ENCODE measurements around the gene MAGED1. TPM values are rescaled to one million over a fixed set of nuclear protein-coding genes. Genes with fewer than 3 reads are reported as not detected.

Gene MAGED1
- total RNA-seq, 2 experiments from 2014 or later: 60.1 to 63.0 TPM

- no peak overlapping the region for H3K4me3 Mint-ChIP-seq
- H3K36me3 Mint-ChIP-seq (ENCODE audit: low read depth): peaks cover 19% of the 10 kb centered on the region
- H3K27ac Mint-ChIP-seq: no peak overlapping the region
- peaks cover 6% of the 10 kb centered on the region for H3K9me3 Mint-ChIP-seq
- peaks cover 37% of the 10 kb centered on the region for H3K4me1 Mint-ChIP-seq (ENCODE audit: low read depth)
- intact Hi-C loops (cut with micrococcal nuclease): no loop called here
- DNase-seq: peak; percentile 3
- ATAC-seq: no peak
- TF ChIP-seq CTCF (IDR thresholded peaks at IDR 0.05): no peak
- POLR2A ChIA-PET: no interaction called here
- CTCF ChIA-PET: no interaction called here
- no peaks in the 10 kb centered on the region for H3K27me3 Mint-ChIP-seq
Measured at GRCh38 chrX:51862920-51863319, 30.5 kb upstream of the MAGED1 start.

- ChIA-PET POLR2A (no interaction called here), CTCF (no interaction called here)
- H3K9me3 Mint-ChIP-seq: peaks cover 6% of the 10 kb centered on the region
- H3K36me3 Mint-ChIP-seq (ENCODE audit: low read depth): peaks cover 20% of the 10 kb centered on the region
- peaks cover 31% of the 10 kb centered on the region for H3K4me1 Mint-ChIP-seq (ENCODE audit: low read depth)
- no peak overlapping the region for H3K4me3 Mint-ChIP-seq
- no peak overlapping the region for H3K27ac Mint-ChIP-seq
- ATAC-seq: no peak
- intact Hi-C loops (cut with micrococcal nuclease): no loop called here
- DNase-seq: no peak
- TF ChIP-seq CTCF (IDR thresholded peaks at IDR 0.05): no peak
- H3K27me3 Mint-ChIP-seq: no peaks in the 10 kb centered on the region
Measured at GRCh38 chrX:51866210-51866609, 27.2 kb upstream of the MAGED1 start.

GRCh38 chrX:51867626-51868025, 25.8 kb upstream of the MAGED1 start:
- ATAC-seq: no peak
- TF ChIP-seq CTCF (IDR thresholded peaks at IDR 0.05): no peak
- ChIA-PET CTCF (no interaction called here), POLR2A (interaction anchor here (0.7 kb wide), 1 partner anchor 38 kb away, joined by 3 read pairs; no protein-coding TSS in a partner anchor)
- Mint-ChIP-seq H3K4me3 (no peak overlapping the region), H3K36me3 (ENCODE audit: low read depth) (peaks cover 20% of the 10 kb centered on the region), H3K4me1 (ENCODE audit: low read depth) (peaks cover 31% of the 10 kb centered on the region), H3K27me3 (no peaks in the 10 kb centered on the region), H3K27ac (no peak overlapping the region), H3K9me3 (peaks cover 6% of the 10 kb centered on the region)
- intact Hi-C loops (cut with micrococcal nuclease): no loop called here
- DNase-seq: no peak

- peaks cover 12% of the 10 kb centered on the region for H3K36me3 Mint-ChIP-seq (ENCODE audit: low read depth)
- H3K27me3 Mint-ChIP-seq: no peaks in the 10 kb centered on the region
- no peak overlapping the region for H3K4me3 Mint-ChIP-seq
- TF ChIP-seq CTCF (IDR thresholded peaks at IDR 0.05): no peak
- intact Hi-C loops (cut with micrococcal nuclease): no loop called here
- ATAC-seq: no peak
- peaks cover 30% of the 10 kb centered on the region for H3K4me1 Mint-ChIP-seq (ENCODE audit: low read depth)
- DNase-seq: no peak
- no peaks in the 10 kb centered on the region for H3K9me3 Mint-ChIP-seq
- CTCF ChIA-PET: no interaction called here
- H3K27ac Mint-ChIP-seq: no peak overlapping the region
- POLR2A ChIA-PET: interaction anchor here (0.6 kb wide), 1 partner anchor 373 kb away, joined by 3 read pairs; no protein-coding TSS in a partner anchor
Measured at GRCh38 chrX:51870354-51870753, 23.1 kb upstream of the MAGED1 start.

GRCh38 chrX:51874123-51874522, 19.3 kb upstream of the MAGED1 start:
- H3K27me3 Mint-ChIP-seq: no peaks in the 10 kb centered on the region
- H3K9me3 Mint-ChIP-seq: no peaks in the 10 kb centered on the region
- no peak overlapping the region for H3K4me3 Mint-ChIP-seq
- DNase-seq (no peak), ATAC-seq (no peak)
- peaks cover 5% of the 10 kb centered on the region for H3K36me3 Mint-ChIP-seq (ENCODE audit: low read depth)
- CTCF ChIA-PET: no interaction called here
- intact Hi-C loops (cut with micrococcal nuclease): no loop called here
- no peak overlapping the region for H3K27ac Mint-ChIP-seq
- POLR2A ChIA-PET: interaction anchor here (0.7 kb wide), 1 partner anchor 695 kb away, joined by 3 read pairs; no protein-coding TSS in a partner anchor
- H3K4me1 Mint-ChIP-seq (ENCODE audit: low read depth): peaks cover 13% of the 10 kb centered on the region
- TF ChIP-seq CTCF (IDR thresholded peaks at IDR 0.05): no peak

Data from activated CD8-positive, alpha-beta T cell treated with anti-CD3 and anti-CD28 coated beads for 36 hours (primary cell).